ENCODE data around the gene FOXJ2.
A peak's percentile ranks its signal among the peaks of the same experiment; 100 is the strongest.
"Not testable (repeated sequence)": the region's sequence is repeated elsewhere in the genome, so short reads cannot be mapped to it uniquely, and the experiment has no call there.

FOXJ2 gene

GRCh38 chr12:8032242-8033152, at the start of gene FOXJ2:
FOXJ2 (plus strand) TSS chr12:8032716; CDS start chr12:8039833, 7,117 bp downstream.
- H3K4me3 ChIP-seq (ENCODE audit: low read depth, low read length) = peak within 1 kb of the TSS; percentile 84
- POLR2A ChIA-PET = interaction anchor here (1.3 kb wide), 1 partner anchor 96 kb away, joined by 3 read pairs; the partner anchor contains the start of gene SLC2A3
- CTCF ChIA-PET = interaction anchor here (0.8 to 5.6 kb wide), 5 partner anchors 12 to 201 kb away, joined by 3 to 66 read pairs (median 4); partner anchors contain the start of gene SLC2A3
- no peak for DNase-seq (ENCODE audit: low read depth, low spot score)
- TF ChIP-seq CTCF (IDR thresholded peaks at IDR 0.05; ENCODE audit: insufficient read depth, low read length, missing control alignments) = no peak

- CTCF ChIA-PET = interaction anchor here (5.3 kb wide), 1 partner anchor 11 kb away, joined by 38 read pairs; no protein-coding TSS in a partner anchor
- POLR2A ChIA-PET; DNase-seq (ENCODE audit: low read depth, low spot score); H3K4me3 ChIP-seq (ENCODE audit: low read depth, low read length): not testable (repeated sequence)
Observed at GRCh38 chr12:7983019-7983418, 49.5 kb upstream of the FOXJ2 start.

GRCh38 chr12:7983460-7983859, 49.1 kb upstream of the FOXJ2 start:
- H3K4me3 ChIP-seq (ENCODE audit: low read depth, low read length); DNase-seq (ENCODE audit: low read depth, low spot score); POLR2A ChIA-PET: not testable (repeated sequence)
- CTCF ChIA-PET = interaction anchor here (5.3 kb wide), 1 partner anchor 11 kb away, joined by 38 read pairs; no protein-coding TSS in a partner anchor

GRCh38 chr12:7984900-7985299, 47.6 kb upstream of the FOXJ2 start:
- no peak for DNase-seq (ENCODE audit: low read depth, low spot score)
- TF ChIP-seq CTCF (IDR thresholded peaks at IDR 0.05; ENCODE audit: insufficient read depth, low read length, missing control alignments) = no peak
- H3K4me3 ChIP-seq (ENCODE audit: low read depth, low read length) = no peak overlapping the region
- ChIA-PET CTCF (interaction anchor here (1.5 to 5.3 kb wide), 2 partner anchors 9 to 51 kb away, joined by 6 to 38 read pairs; no protein-coding TSS in a partner anchor), POLR2A (interaction anchor here (0.9 kb wide), 1 partner anchor 48 kb away, joined by 3 read pairs; no protein-coding TSS in a partner anchor)

GRCh38 chr12:7985802-7986418, 46.6 kb upstream of the FOXJ2 start:
- ChIA-PET CTCF (interaction anchor here (0.7 to 5.3 kb wide), 3 partner anchors 8 to 52 kb away, joined by 3 to 38 read pairs (median 6); no protein-coding TSS in a partner anchor), POLR2A (interaction anchor here (0.9 kb wide), 1 partner anchor 49 kb away, joined by 3 read pairs; no protein-coding TSS in a partner anchor)
- no peak for DNase-seq (ENCODE audit: low read depth, low spot score)
- H3K4me3 ChIP-seq (ENCODE audit: low read depth, low read length) = no peak overlapping the region
- no peak for TF ChIP-seq CTCF (IDR thresholded peaks at IDR 0.05; ENCODE audit: insufficient read depth, low read length, missing control alignments)

- ChIA-PET CTCF (interaction anchor here (1.3 kb wide), 1 partner anchor 13 kb away, joined by 3 read pairs; no protein-coding TSS in a partner anchor), POLR2A (interaction anchor here (0.6 kb wide), 1 partner anchor 54 kb away, joined by 4 read pairs; the partner anchor contains the start of gene SLC2A3)
- no peak overlapping the region for H3K4me3 ChIP-seq (ENCODE audit: low read depth, low read length)
- no peak for TF ChIP-seq CTCF (IDR thresholded peaks at IDR 0.05; ENCODE audit: insufficient read depth, low read length, missing control alignments)
- DNase-seq (ENCODE audit: low read depth, low spot score) = no peak
Observed at GRCh38 chr12:7989827-7990491, 42.6 kb upstream of the FOXJ2 start.
